ENCODE measurements around the gene IQCE. TPM values are rescaled to one million over a fixed set of nuclear protein-coding genes. Genes with fewer than 3 reads are reported as not detected.

Gene IQCE
- total RNA-seq, 1 donor from 2014 or later, result 5.2 TPM

- peaks cover 0 to 10% of the 10 kb centered on the region in 2 donors for H3K36me3 ChIP-seq
- no peaks in the 10 kb centered on the region for H3K9me3 ChIP-seq
- TF ChIP-seq POLR2A (IDR thresholded peaks at IDR 0.05) (no peak), POLR2AphosphoS5 (IDR thresholded peaks at IDR 0.05; ENCODE audit: insufficient read depth in 1 of 2, low read depth in 1 of 2) (no peak)
- TF ChIP-seq, protein P1, sequence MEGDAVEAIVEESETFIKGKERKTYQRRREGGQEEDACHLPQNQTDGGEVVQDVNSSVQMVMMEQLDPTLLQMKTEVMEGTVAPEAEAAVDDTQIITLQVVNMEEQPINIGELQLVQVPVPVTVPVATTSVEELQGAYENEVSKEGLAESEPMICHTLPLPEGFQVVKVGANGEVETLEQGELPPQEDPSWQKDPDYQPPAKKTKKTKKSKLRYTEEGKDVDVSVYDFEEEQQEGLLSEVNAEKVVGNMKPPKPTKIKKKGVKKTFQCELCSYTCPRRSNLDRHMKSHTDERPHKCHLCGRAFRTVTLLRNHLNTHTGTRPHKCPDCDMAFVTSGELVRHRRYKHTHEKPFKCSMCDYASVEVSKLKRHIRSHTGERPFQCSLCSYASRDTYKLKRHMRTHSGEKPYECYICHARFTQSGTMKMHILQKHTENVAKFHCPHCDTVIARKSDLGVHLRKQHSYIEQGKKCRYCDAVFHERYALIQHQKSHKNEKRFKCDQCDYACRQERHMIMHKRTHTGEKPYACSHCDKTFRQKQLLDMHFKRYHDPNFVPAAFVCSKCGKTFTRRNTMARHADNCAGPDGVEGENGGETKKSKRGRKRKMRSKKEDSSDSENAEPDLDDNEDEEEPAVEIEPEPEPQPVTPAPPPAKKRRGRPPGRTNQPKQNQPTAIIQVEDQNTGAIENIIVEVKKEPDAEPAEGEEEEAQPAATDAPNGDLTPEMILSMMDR (IDR thresholded peaks at IDR 0.05), result no peak
- no peak overlapping the region for H3K4me3 ChIP-seq
- no peak overlapping the region for H3K27ac ChIP-seq
- intact Hi-C loops (cut with DNase I), result loop anchor here (10.0 kb wide), 1 partner anchor 113 kb away; the partner anchor contains the start of gene AMZ1
- peaks cover 4% of the 10 kb centered on the region for H3K4me1 ChIP-seq
- H3K27me3 ChIP-seq, result no peaks in the 10 kb centered on the region
- no peak for DNase-seq (ENCODE audit: extremely low spot score in 2 of 2)
Measured at GRCh38 chr7:2572101-2572842, 13.5 kb downstream of the IQCE start.

DNA sequence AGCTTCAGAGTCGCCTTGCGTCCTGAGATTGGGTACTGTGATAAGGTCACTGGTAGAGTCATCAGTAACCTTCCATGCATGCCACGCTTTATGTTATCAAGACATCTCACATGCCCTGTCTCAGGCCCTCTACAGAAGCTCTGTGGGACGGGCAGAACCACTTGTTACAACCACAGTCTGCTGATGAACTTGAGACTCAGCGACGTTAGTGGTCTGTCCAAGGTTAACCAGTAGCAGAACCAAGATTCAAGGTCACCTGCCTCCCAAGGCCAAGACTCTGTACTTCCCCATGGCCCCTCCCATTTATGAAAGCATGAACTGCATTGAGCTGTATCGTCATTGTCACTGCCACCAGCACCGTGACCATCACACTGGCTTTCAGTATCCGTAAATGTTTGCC is 15.0 kb downstream of the IQCE start:
- Histone ChIP-seq H3K4me3 (no peak overlapping the region), H3K4me1 (no peaks in the 10 kb centered on the region), H3K9me3 (no peaks in the 10 kb centered on the region), H3K27me3 (no peaks in the 10 kb centered on the region), H3K27ac (no peak overlapping the region), H3K36me3 (peaks cover 0 to 15% of the 10 kb centered on the region in 2 donors)
- intact Hi-C loops (cut with DNase I), result loop anchor here (10.0 kb wide), 1 partner anchor 111 kb away; the partner anchor contains the start of gene AMZ1
- no peak for DNase-seq (ENCODE audit: extremely low spot score in 2 of 2)
- TF ChIP-seq POLR2A (IDR thresholded peaks at IDR 0.05) (no peak), POLR2AphosphoS5 (IDR thresholded peaks at IDR 0.05; ENCODE audit: insufficient read depth in 1 of 2, low read depth in 1 of 2) (no peak)
- TF ChIP-seq, protein P1 (IDR thresholded peaks at IDR 0.05), result no peak

GRCh38 chr7:2575046-2575732 is 16.4 kb downstream of the IQCE start:
- no peak for DNase-seq (ENCODE audit: extremely low spot score in 2 of 2)
- peaks cover 0 to 15% of the 10 kb centered on the region in 2 donors for H3K36me3 ChIP-seq

GRCh38 chr7:2575733-2576340 is 17.1 kb downstream of the IQCE start:
- Histone ChIP-seq H3K36me3 (peaks cover 0 to 15% of the 10 kb centered on the region in 2 donors), H3K27ac (no peak overlapping the region), H3K4me1 (no peaks in the 10 kb centered on the region), H3K9me3 (no peaks in the 10 kb centered on the region), H3K27me3 (no peaks in the 10 kb centered on the region), H3K4me3 (no peak overlapping the region)
- TF ChIP-seq, protein P1 (IDR thresholded peaks at IDR 0.05), result no peak
- TF ChIP-seq POLR2A (IDR thresholded peaks at IDR 0.05) (no peak), POLR2AphosphoS5 (IDR thresholded peaks at IDR 0.05; ENCODE audit: insufficient read depth in 1 of 2, low read depth in 1 of 2) (no peak)
- no peak for DNase-seq (ENCODE audit: extremely low spot score in 2 of 2)
- intact Hi-C loops (cut with DNase I), result loop anchor here (10.0 kb wide), 1 partner anchor 109 kb away; the partner anchor contains the start of gene AMZ1

More at GRCh38 chr7:2575046-2575732, 16.4 kb downstream of the IQCE start:
- Histone ChIP-seq H3K27ac (no peak overlapping the region), H3K9me3 (no peaks in the 10 kb centered on the region), H3K4me3 (no peak overlapping the region), H3K27me3 (no peaks in the 10 kb centered on the region), H3K4me1 (no peaks in the 10 kb centered on the region)
- TF ChIP-seq, protein P1 (IDR thresholded peaks at IDR 0.05), result no peak
- no peak for TF ChIP-seq POLR2A (IDR thresholded peaks at IDR 0.05)
- no peak for TF ChIP-seq POLR2AphosphoS5 (IDR thresholded peaks at IDR 0.05; ENCODE audit: insufficient read depth in 1 of 2, low read depth in 1 of 2)
- intact Hi-C loops (cut with DNase I), result loop anchor here (10.0 kb wide), 1 partner anchor 110 kb away; the partner anchor contains the start of gene AMZ1
